ENCODE measurements around the gene MAP2K4. TPM values are rescaled to one million over a fixed set of nuclear protein-coding genes. Genes with fewer than 3 reads are reported as not detected.

Gene MAP2K4
- total and polyA plus RNA-seq, 2 of the 8 experiments (the other 6 are each of a cell fraction or from before 2014, with no cell fraction given): 14.2 to 37.3 TPM

DNA sequence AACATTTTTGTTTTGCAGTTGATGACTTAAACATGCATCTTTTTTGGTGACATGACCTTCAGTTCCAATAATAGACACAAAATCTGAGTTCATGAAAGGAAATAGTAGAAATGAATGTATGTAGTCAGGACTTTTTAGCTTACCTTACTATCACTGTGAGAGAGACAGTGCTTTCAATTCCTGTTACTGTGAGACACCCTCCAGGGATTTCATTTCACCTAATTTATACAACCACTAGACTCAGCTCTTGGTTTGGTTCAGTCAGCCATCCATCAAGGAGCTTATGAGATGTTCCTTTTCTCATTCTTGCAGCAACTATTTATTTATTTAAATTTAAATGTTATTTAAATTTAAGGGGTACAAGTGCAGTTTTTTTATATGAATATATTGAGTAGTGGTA lies 77.9 kb downstream of the MAP2K4 start:
- ChIA-PET CTCF (ENCODE audit: partially characterized antibody) (no interaction called here), POLR2A (ENCODE audit: partially characterized antibody) (interaction anchor here (0.6 to 0.9 kb wide), 2 partner anchors 10 to 45 kb away, joined by 3 to 4 read pairs; no protein-coding TSS in a partner anchor)
- no peak for FAIRE-seq
- no peak for DNase-seq (ENCODE audit: low read depth in 1 of 2, low spot score in 2 of 2)
- Histone ChIP-seq H2BK12ac (ENCODE audit: low read depth, low read length) (no peak overlapping the region), H3K18ac (ENCODE audit: extremely low read depth, low read length) (no peak overlapping the region), H3K23me2 (ENCODE audit: low read depth, low read length) (no peaks in the 10 kb centered on the region), H3K56ac (replicated peaks; ENCODE audit: insufficient read length, low read depth, low read length) (no peak overlapping the region), H4K5ac (ENCODE audit: insufficient read length, low read depth, low read length) (no peak overlapping the region), H2AFZ (ENCODE audit: low read length) (no peak overlapping the region), H3K36me3 (ENCODE audit: control insufficient read depth in 2 of 4, insufficient read depth in 4 of 4, low read length in 3 of 4) (peaks cover 0 to 9% (median 0%) of the 10 kb centered on the region in 4 experiments; a peak in 3 of 8 replicates), H3K27ac (ENCODE audit: low read depth, low read length) (no peak overlapping the region), H3K4me1 (replicated peaks in 1 of 4; ENCODE audit: control insufficient read depth in 3 of 4, insufficient read depth in 4 of 4, low read length in 3 of 4) (no peaks in the 10 kb centered on the region), H2BK15ac (ENCODE audit: low read length) (no peak overlapping the region), H3K9me3 (ENCODE audit: insufficient read depth in 2 of 2, low read depth in 1 of 2, low read length in 1 of 2) (no peaks in the 10 kb centered on the region), H3K4ac (replicated peaks; ENCODE audit: insufficient read length, low read depth, low read length) (no peak overlapping the region), H3K14ac (ENCODE audit: insufficient read length) (no peak overlapping the region), H3K4me2 (ENCODE audit: insufficient read depth in 1 of 2, low read depth in 2 of 2, low read length in 2 of 2) (no peak overlapping the region), H2BK120ac (replicated peaks; ENCODE audit: low read depth, low read length) (no peak overlapping the region), H2AK5ac (ENCODE audit: low read depth, low read length) (no peak overlapping the region), H2BK20ac (ENCODE audit: low read length) (no peak overlapping the region), H3K23ac (ENCODE audit: insufficient read length) (no peak overlapping the region), H4K91ac (replicated peaks; ENCODE audit: insufficient read length, low read length) (no peak overlapping the region), H2BK5ac (ENCODE audit: low read depth, low read length) (no peak overlapping the region), H4K20me1 (replicated peaks in 1 of 2; ENCODE audit: control insufficient read depth in 1 of 2, insufficient read depth in 2 of 2, low read length in 2 of 2) (no peaks in the 10 kb centered on the region), H3K4me3 (ENCODE audit: extremely low read depth in 1 of 4, insufficient read depth in 2 of 4, low read depth in 3 of 4, low read length in 4 of 4) (no peak overlapping the region), H3K79me1 (ENCODE audit: low read depth, low read length) (no peaks in the 10 kb centered on the region), H3K9ac (replicated peaks in 1 of 4; ENCODE audit: extremely low read depth in 1 of 4, low read depth in 3 of 4, low read length in 3 of 4) (no peak overlapping the region), H4K8ac (ENCODE audit: extremely low read depth, insufficient read depth, low read length) (no peak overlapping the region), H3K27me3 (replicated peaks in 1 of 4; ENCODE audit: control insufficient read depth in 3 of 4, extremely low read depth in 1 of 4, insufficient read depth in 3 of 4, low read length in 3 of 4) (no peaks in the 10 kb centered on the region), H3K79me2 (ENCODE audit: control insufficient read depth in 1 of 2, insufficient read depth in 2 of 2, low read length in 2 of 2) (peaks cover 0 to 7% of the 10 kb centered on the region in 2 experiments; a peak in 1 of 4 replicates)
- TF ChIP-seq CTBP2 (IDR thresholded peaks at IDR 0.05; ENCODE audit: borderline replicate concordance, insufficient read depth, insufficient read length, low read length) (no peak), TEAD4 (IDR thresholded peaks at IDR 0.05; ENCODE audit: low read depth, low read length) (no peak), POLR2AphosphoS5 (IDR thresholded peaks at IDR 0.05; ENCODE audit: low read depth, low read length) (no peak), GTF2F1 (IDR thresholded peaks at IDR 0.05; ENCODE audit: borderline replicate concordance, low read depth, low read length) (no peak), KDM5A (IDR thresholded peaks at IDR 0.05; ENCODE audit: low read length) (no peak), SIN3A (conservative IDR thresholded peaks at IDR 0.05 in 1 of 2, IDR thresholded peaks at IDR 0.05 in 1 of 2; ENCODE audit: low read depth in 1 of 2, low read length in 2 of 2) (no peak), KDM1A (IDR thresholded peaks at IDR 0.05; ENCODE audit: borderline replicate concordance, low read length) (no peak), SRF (IDR thresholded peaks at IDR 0.05; ENCODE audit: low read depth, low read length) (no peak), SP2 (IDR thresholded peaks at IDR 0.05; ENCODE audit: low read length) (no peak), PHF8 (conservative IDR thresholded peaks at IDR 0.05; ENCODE audit: low read depth, low read length) (no peak)
- TF ChIP-seq, protein P1, sequence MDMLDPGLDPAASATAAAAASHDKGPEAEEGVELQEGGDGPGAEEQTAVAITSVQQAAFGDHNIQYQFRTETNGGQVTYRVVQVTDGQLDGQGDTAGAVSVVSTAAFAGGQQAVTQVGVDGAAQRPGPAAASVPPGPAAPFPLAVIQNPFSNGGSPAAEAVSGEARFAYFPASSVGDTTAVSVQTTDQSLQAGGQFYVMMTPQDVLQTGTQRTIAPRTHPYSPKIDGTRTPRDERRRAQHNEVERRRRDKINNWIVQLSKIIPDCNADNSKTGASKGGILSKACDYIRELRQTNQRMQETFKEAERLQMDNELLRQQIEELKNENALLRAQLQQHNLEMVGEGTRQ (IDR thresholded peaks at IDR 0.05; ENCODE audit: low read length): no peak
- TF ChIP-seq, protein P2, sequence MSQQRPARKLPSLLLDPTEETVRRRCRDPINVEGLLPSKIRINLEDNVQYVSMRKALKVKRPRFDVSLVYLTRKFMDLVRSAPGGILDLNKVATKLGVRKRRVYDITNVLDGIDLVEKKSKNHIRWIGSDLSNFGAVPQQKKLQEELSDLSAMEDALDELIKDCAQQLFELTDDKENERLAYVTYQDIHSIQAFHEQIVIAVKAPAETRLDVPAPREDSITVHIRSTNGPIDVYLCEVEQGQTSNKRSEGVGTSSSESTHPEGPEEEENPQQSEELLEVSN (IDR thresholded peaks at IDR 0.05): no peak
